ENCODE measurements around the gene CCDC17. TPM values are rescaled to one million over a fixed set of nuclear protein-coding genes. Genes with fewer than 3 reads are reported as not detected.
A peak's percentile ranks its signal among the peaks of the same experiment; 100 is the strongest.

The CCDC17 gene
- total RNA-seq, 1 donor from 2014 or later: 5.6 TPM

GRCh38 chr1:45654540-45655280 lies 30.9 kb upstream of the CCDC17 start:
- no peak for DNase-seq (ENCODE audit: low spot score in 2 of 2, unreplicated experiment in 2 of 2)
- TF ChIP-seq, protein P1, sequence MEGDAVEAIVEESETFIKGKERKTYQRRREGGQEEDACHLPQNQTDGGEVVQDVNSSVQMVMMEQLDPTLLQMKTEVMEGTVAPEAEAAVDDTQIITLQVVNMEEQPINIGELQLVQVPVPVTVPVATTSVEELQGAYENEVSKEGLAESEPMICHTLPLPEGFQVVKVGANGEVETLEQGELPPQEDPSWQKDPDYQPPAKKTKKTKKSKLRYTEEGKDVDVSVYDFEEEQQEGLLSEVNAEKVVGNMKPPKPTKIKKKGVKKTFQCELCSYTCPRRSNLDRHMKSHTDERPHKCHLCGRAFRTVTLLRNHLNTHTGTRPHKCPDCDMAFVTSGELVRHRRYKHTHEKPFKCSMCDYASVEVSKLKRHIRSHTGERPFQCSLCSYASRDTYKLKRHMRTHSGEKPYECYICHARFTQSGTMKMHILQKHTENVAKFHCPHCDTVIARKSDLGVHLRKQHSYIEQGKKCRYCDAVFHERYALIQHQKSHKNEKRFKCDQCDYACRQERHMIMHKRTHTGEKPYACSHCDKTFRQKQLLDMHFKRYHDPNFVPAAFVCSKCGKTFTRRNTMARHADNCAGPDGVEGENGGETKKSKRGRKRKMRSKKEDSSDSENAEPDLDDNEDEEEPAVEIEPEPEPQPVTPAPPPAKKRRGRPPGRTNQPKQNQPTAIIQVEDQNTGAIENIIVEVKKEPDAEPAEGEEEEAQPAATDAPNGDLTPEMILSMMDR (IDR thresholded peaks at IDR 0.05; ENCODE audit: unreplicated experiment): no peak
- no peaks in the 10 kb centered on the region for H3K9me3 Mint-ChIP-seq
- no peaks in the 10 kb centered on the region for H3K27me3 Mint-ChIP-seq (ENCODE audit: low read depth)
- H3K4me3 Mint-ChIP-seq: no peak overlapping the region
- peaks cover 35% of the 10 kb centered on the region for H3K36me3 Mint-ChIP-seq
- H3K4me1 Mint-ChIP-seq: no peaks in the 10 kb centered on the region
- H3K27ac Mint-ChIP-seq: no peak overlapping the region

GRCh38 chr1:45647248-45648021 lies 23.6 kb upstream of the CCDC17 start:
- Mint-ChIP-seq H3K9me3 (no peaks in the 10 kb centered on the region), H3K4me3 (no peak overlapping the region), H3K36me3 (peaks cover 29% of the 10 kb centered on the region), H3K27ac (peak overlapping the region; percentile 47), H3K27me3 (ENCODE audit: low read depth) (no peaks in the 10 kb centered on the region), H3K4me1 (no peaks in the 10 kb centered on the region)
- TF ChIP-seq, protein P1 (IDR thresholded peaks at IDR 0.05; ENCODE audit: unreplicated experiment): no peak
- DNase-seq (ENCODE audit: low spot score in 2 of 2, unreplicated experiment in 2 of 2): no peak

DNA sequence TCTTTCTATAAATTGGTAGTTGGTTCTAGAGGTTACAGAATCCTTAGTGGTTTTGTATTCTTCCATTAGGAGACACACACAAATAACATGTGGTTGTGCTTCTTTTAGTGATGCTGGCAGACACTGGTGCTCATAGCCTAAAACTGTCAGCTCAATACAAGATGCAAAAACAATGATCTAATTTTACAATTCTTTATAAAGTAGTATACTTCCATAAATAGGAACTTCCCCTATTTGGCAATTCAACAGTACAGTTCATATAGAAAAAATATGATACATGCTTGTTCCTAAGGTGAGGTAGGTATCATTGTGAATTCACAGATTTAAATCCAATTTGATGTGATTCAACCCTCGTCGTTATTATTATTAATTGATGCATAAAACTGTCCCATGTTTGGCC lies 20.8 kb upstream of the CCDC17 start:
- H3K36me3 Mint-ChIP-seq: peaks cover 32% of the 10 kb centered on the region
- no peaks in the 10 kb centered on the region for H3K9me3 Mint-ChIP-seq
- DNase-seq (ENCODE audit: low spot score in 2 of 2, unreplicated experiment in 2 of 2): no peak
- no peaks in the 10 kb centered on the region for H3K27me3 Mint-ChIP-seq (ENCODE audit: low read depth)
- H3K4me1 Mint-ChIP-seq: no peaks in the 10 kb centered on the region
- TF ChIP-seq, protein P1 (IDR thresholded peaks at IDR 0.05; ENCODE audit: unreplicated experiment): no peak
- no peak overlapping the region for H3K27ac Mint-ChIP-seq
- no peak overlapping the region for H3K4me3 Mint-ChIP-seq

GRCh38 chr1:45643978-45644377 lies 20.1 kb upstream of the CCDC17 start:
- TF ChIP-seq, protein P1 (IDR thresholded peaks at IDR 0.05; ENCODE audit: unreplicated experiment): no peak
- Mint-ChIP-seq H3K36me3 (peaks cover 31% of the 10 kb centered on the region), H3K27ac (peak overlapping the region; percentile 61), H3K4me1 (no peaks in the 10 kb centered on the region), H3K27me3 (ENCODE audit: low read depth) (no peaks in the 10 kb centered on the region), H3K9me3 (no peaks in the 10 kb centered on the region), H3K4me3 (no peak overlapping the region)
- no peak for DNase-seq (ENCODE audit: low spot score in 2 of 2, unreplicated experiment in 2 of 2)

DNA sequence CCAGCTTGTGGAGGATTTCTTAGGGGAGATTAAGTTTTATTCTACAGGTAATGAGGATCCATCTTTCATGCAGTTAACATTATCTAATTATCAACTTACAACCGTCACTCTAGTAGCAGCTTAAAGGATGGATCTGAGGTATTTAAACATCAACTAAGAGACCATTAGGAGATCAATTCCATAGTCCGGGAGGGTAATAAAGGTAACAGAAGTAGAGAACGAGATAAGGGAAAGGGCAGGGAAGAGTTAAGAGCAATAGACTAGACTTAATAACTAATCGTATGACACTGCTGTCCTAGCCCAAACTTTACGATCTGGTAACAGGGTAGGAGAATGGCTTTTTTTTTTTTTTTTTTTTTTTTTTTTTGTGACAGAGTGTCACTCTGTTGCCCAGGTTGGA lies 19.5 kb upstream of the CCDC17 start:
- DNase-seq (ENCODE audit: low spot score in 2 of 2, unreplicated experiment in 2 of 2): no peak
- Mint-ChIP-seq H3K36me3 (peaks cover 29% of the 10 kb centered on the region), H3K27ac (no peak overlapping the region), H3K9me3 (no peaks in the 10 kb centered on the region), H3K4me3 (no peak overlapping the region), H3K27me3 (ENCODE audit: low read depth) (no peaks in the 10 kb centered on the region), H3K4me1 (no peaks in the 10 kb centered on the region)
- TF ChIP-seq, protein P1 (IDR thresholded peaks at IDR 0.05; ENCODE audit: unreplicated experiment): no peak
